Tibial nerve (tissue), 4 donors: ENCODE measurements around the gene DAZAP1.

Experiments
- EP300 ChIP-seq, 2 donors: sonication (generic); formaldehyde crosslinking; IDR thresholded peaks; one replicate each; pipeline ENCODE4 v1.6.1; 2017; ENCODE audit warnings: antibody characterized with exemption in 2 of 2, mild to moderate bottlenecking in 1 of 2
- POLR2A ChIP-seq, 2 donors: fragments of 450-650 bp; IDR thresholded peaks; one replicate each; pipeline ENCODE4 v1.6.1; 2017; ENCODE audit warnings: antibody characterized with exemption in 2 of 2, mild to moderate bottlenecking in 2 of 2, moderate library complexity in 2 of 2
- TF ChIP-seq, protein P1 (sequence below), 5 experiments: fragments of 200-600 bp in 3 of 5; fragments of 450-650 bp in 2 of 5; sonication (generic) in 3 of 5; IDR thresholded peaks; one replicate each; pipeline ENCODE4 v1.5.1; 2016 to 2019; ENCODE audit warnings: antibody characterized with exemption in 5 of 5, mild to moderate bottlenecking in 3 of 5, moderate library complexity in 2 of 5

DNA sequence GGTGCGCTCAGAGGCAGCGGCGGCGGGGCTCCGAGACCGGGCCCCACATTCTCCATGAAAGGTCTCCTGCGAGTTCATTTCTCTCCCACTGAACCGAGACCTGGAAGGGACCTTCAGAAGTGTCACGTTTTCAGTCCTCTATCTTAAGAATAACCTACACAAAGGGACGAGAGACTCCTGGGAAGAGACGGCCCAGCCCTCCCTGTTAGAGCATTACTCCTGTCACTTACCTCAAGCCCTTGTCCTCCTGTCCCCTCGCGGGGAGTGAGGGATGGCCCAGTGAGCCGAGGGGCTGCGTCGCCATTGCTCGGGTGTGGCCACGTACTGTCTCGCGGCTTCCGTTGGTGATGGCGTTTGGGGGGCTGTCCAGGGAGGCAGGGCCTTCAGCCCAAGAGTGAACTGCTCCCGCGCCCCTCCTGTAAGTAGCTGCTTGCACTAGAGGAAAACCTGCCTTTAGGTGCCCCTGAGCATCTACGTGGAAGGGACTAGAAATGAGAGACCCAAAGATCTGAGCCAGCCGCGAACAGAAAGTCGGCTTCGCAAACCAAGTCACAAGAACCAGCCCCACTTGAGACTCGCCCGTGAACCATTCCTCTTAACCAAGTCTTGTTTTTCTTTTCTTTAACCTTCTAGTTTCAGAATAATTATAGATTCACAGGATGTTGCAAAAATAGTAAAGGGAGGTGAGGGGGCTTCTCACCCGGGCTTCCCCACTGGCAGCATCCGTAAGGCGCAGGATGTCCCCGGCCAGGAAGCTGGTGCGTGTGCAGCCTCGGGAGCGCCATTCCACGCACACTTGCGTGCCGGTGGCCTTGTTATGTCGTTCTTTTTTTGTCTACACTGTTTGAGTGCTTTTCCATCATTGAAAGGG lies 44.8 kb upstream of the DAZAP1 start:
- TF ChIP-seq, protein P1, sequence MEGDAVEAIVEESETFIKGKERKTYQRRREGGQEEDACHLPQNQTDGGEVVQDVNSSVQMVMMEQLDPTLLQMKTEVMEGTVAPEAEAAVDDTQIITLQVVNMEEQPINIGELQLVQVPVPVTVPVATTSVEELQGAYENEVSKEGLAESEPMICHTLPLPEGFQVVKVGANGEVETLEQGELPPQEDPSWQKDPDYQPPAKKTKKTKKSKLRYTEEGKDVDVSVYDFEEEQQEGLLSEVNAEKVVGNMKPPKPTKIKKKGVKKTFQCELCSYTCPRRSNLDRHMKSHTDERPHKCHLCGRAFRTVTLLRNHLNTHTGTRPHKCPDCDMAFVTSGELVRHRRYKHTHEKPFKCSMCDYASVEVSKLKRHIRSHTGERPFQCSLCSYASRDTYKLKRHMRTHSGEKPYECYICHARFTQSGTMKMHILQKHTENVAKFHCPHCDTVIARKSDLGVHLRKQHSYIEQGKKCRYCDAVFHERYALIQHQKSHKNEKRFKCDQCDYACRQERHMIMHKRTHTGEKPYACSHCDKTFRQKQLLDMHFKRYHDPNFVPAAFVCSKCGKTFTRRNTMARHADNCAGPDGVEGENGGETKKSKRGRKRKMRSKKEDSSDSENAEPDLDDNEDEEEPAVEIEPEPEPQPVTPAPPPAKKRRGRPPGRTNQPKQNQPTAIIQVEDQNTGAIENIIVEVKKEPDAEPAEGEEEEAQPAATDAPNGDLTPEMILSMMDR (IDR thresholded peaks at IDR 0.05) = no peak
- no peak for TF ChIP-seq POLR2A (IDR thresholded peaks at IDR 0.05)
- TF ChIP-seq EP300 (IDR thresholded peaks at IDR 0.05) = no peak
